Adrenal gland (tissue), 5 donors: ENCODE data around the gene TPP2.

ENCODE experiments used
- POLR2A ChIP-seq, 2 donors: fragments of 450-650 bp; IDR thresholded peaks; one replicate each; pipeline ENCODE4 v1.6.1; 2017; ENCODE audit warnings: antibody characterized with exemption in 2 of 2, mild to moderate bottlenecking in 2 of 2, moderate library complexity in 1 of 2
- TF ChIP-seq, protein P1 (sequence below), 6 experiments: fragments of 450-650 bp in 4 of 6; fragments of 200-600 bp in 2 of 6; sonication (generic) in 1 of 6; IDR thresholded peaks; 1 replicate in 5 of 6; 2 replicates in 1 of 6; pipeline versions ENCODE4 v1.5.1 to v1.8.0; 2016 to 2021; ENCODE audit warnings: antibody characterized with exemption in 6 of 6, mild to moderate bottlenecking in 2 of 6, moderate library complexity in 1 of 6
- donor health status: DM: no; HTN: no; CAD: no.

DNA sequence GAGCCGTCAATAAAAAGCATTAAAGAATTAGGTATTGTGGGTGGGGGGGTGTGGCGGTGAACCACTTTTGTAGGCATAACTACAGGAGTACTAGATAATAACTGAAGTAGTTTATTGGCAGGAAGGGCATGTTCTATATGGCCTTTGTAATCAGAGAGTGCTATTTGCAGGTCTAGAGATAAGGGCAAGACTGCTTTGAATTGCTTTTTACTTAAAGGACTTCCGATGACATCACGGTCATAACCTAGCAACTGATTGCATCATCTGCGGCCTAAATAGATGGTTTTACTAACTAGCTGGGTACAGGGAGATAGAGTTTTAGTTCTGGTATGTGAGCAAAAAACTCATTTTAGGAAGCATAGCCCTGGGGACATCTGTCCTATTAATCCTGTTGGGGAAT is 73.3 kb downstream of the TPP2 start:
- TF ChIP-seq POLR2A (IDR thresholded peaks at IDR 0.05), result no peak
- TF ChIP-seq, protein P1, sequence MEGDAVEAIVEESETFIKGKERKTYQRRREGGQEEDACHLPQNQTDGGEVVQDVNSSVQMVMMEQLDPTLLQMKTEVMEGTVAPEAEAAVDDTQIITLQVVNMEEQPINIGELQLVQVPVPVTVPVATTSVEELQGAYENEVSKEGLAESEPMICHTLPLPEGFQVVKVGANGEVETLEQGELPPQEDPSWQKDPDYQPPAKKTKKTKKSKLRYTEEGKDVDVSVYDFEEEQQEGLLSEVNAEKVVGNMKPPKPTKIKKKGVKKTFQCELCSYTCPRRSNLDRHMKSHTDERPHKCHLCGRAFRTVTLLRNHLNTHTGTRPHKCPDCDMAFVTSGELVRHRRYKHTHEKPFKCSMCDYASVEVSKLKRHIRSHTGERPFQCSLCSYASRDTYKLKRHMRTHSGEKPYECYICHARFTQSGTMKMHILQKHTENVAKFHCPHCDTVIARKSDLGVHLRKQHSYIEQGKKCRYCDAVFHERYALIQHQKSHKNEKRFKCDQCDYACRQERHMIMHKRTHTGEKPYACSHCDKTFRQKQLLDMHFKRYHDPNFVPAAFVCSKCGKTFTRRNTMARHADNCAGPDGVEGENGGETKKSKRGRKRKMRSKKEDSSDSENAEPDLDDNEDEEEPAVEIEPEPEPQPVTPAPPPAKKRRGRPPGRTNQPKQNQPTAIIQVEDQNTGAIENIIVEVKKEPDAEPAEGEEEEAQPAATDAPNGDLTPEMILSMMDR (IDR thresholded peaks at IDR 0.05), result no peak
